ENCODE results near the gene ZNF268.

DNA sequence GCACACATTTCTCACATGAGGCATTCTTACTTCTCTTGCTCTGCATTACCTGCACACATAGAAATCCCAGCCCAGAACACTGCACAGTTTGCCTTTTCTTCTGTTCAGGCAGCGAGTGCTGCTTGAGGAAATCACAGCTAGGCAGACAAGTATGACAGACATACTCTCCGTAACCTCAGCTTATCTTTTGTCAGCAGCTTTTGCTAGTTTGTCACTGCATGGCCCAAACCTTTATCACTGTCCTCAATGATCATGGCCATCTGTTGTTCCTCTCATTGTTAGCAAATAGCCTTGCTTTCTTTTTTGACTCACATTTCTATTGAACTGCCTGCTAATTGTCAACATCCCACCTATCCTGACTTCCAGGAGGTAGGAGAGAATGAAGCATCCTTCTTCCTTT is 45.5 kb upstream of the ZNF268 start:
- TF ChIP-seq, protein P1, sequence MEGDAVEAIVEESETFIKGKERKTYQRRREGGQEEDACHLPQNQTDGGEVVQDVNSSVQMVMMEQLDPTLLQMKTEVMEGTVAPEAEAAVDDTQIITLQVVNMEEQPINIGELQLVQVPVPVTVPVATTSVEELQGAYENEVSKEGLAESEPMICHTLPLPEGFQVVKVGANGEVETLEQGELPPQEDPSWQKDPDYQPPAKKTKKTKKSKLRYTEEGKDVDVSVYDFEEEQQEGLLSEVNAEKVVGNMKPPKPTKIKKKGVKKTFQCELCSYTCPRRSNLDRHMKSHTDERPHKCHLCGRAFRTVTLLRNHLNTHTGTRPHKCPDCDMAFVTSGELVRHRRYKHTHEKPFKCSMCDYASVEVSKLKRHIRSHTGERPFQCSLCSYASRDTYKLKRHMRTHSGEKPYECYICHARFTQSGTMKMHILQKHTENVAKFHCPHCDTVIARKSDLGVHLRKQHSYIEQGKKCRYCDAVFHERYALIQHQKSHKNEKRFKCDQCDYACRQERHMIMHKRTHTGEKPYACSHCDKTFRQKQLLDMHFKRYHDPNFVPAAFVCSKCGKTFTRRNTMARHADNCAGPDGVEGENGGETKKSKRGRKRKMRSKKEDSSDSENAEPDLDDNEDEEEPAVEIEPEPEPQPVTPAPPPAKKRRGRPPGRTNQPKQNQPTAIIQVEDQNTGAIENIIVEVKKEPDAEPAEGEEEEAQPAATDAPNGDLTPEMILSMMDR (IDR thresholded peaks at IDR 0.05; ENCODE audit: borderline replicate concordance, extremely low read depth, low read length, poor library complexity, severe bottlenecking), result no peak
- no peak for TF ChIP-seq EZH2 (IDR thresholded peaks at IDR 0.05; ENCODE audit: borderline replicate concordance, low read depth, low read length, severe bottlenecking)

Data from DND-41 (cell line).